OCI-M2 (cell line): ENCODE measurements around the gene MAGEB16.
A peak's percentile ranks its signal among the peaks of the same experiment; 100 is the strongest.

Experiments used
- DNase-seq: peaks from one replicate; lab custom pipeline; 2025; ENCODE audit not compliant: unreplicated experiment; lab: John Stamatoyannopoulos, UW

MAGEB16 gene

GRCh38 chrX:35798042-35798441 lies at the start of gene MAGEB16:
Gene MAGEB16, plus strand, starts transcription at chrX:35798342. Its CDS starts 3,855 bp downstream, at chrX:35802197.
- no peak for DNase-seq

GRCh38 chrX:35773958-35774564 lies 24.1 kb upstream of the MAGEB16 start:
- DNase-seq, result no peak

DNA sequence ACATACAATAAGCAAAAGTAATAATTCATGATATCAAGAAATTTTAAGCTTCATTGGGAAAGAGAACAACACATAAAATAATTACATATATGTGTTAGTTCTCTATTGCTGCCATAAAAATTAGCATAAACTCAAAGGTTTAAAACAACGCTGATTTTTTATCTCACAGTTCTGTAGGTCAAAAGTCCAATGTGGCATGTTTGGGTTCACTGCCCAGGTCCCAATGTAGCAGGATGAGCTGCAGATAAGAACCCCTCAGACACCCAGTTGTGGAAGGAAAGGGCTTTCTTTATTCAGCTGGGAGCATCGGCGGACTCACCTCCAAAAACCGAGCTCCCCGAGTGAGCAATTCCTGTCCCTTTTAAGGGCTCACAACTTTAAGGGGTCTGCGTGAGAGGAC lies 13.1 kb upstream of the MAGEB16 start:
- no peak for DNase-seq

GRCh38 chrX:35786271-35786670 lies 11.9 kb upstream of the MAGEB16 start:
- DNase-seq, result no peak

DNA sequence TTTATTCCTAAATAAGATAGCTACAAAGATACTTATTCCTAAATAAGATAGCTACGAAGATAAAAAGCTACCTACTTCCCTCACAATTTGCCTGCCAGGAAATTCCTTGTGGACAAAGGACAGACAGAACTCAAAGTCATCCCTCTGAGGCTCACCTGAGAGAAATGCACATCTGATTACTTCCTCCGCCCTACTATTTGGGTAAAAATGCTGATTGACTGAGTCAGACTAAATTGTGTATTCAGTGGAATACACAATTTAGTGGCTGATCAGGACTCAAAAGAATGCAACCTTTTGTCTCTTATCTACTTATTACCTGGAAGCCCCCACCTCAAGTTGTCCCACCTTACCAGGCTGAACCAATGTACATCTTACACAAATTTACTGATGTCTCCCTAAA lies 10.3 kb upstream of the MAGEB16 start:
- no peak for DNase-seq

- DNase-seq, result peak; percentile 77
Observed at GRCh38 chrX:35800474-35800873, 2.3 kb downstream of the MAGEB16 start.

- no peak for DNase-seq
Observed at GRCh38 chrX:35809781-35810180, 11.6 kb downstream of the MAGEB16 start.

DNA sequence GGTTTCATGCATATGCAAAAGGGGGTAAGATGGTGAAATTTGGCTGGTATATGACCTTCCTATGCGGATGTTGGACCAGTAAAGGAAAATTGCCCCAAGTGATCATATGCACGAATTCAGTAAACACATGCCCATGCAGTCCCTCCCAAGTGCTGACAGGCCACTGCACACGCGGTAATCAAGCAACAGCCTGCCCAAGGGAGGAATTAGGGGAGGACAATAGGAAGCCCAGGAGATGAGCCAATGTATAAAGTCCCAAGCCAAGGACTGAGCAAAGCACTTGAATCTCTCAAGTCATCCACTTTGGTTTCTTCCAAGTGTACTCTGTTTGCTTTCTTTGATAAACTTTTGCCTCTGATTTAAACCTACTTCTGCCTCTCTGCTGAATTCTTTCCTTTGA lies 21.1 kb downstream of the MAGEB16 start:
- DNase-seq, result no peak

- no peak for DNase-seq
Observed at GRCh38 chrX:35826503-35826902, 28.4 kb downstream of the MAGEB16 start.

DNA sequence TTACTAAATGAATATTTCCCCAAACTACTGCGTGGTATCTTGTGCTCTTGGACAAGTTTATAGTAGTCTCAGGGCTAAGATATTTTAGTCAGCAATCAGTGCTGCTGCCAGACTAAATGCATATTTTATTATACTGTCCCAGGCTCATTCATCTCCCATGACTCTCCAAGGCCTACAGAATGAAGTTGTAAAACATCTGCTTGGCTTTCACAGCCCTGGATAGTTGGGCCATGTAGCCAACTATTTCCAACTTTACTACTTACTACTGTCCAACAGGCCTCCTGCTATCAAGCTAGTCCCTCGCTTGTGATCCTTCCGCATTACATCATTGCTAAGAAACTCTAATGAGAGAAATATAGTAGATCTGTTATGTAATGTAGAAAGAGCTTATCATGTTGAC lies 31.4 kb downstream of the MAGEB16 start:
- DNase-seq, result no peak

DNA sequence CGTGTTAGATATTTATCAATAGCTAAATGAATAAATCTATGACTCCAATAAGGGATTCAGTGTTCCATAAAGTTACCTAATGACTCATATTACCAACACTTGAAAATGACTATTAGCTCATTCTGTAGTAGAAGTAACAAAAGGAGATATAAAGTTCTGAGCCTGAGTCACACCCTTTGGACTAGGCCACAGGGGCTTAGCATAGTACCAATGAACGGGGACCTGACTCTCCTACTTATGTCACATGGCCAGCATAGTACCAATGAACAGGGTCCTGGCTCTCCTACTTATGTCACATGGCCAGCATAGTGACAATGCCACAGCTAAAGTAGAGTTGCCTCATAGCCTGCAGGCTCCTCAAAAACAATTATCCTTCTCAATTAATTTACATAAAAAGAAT lies 43.7 kb downstream of the MAGEB16 start:
- DNase-seq, result no peak

DNA sequence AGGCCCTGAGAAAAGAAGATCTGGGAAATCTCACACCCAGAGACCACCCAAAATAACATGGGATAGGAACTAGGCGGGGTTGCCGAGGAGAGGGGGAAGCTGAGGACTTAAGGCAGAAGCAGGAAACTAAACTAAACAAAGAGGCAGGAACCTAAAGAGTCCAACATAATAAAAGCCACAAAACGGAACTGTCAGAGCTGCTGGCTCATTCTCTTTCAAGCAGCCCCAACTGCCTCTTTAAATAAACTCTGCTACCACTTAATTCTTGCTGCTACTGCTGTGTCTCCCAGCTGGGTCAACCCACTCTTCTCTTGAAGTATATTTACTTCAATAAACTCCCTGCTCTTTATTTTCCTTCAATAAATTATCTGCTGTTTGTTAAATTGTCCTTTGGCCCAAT lies 44.5 kb downstream of the MAGEB16 start:
- DNase-seq, result peak; percentile 46

DNA sequence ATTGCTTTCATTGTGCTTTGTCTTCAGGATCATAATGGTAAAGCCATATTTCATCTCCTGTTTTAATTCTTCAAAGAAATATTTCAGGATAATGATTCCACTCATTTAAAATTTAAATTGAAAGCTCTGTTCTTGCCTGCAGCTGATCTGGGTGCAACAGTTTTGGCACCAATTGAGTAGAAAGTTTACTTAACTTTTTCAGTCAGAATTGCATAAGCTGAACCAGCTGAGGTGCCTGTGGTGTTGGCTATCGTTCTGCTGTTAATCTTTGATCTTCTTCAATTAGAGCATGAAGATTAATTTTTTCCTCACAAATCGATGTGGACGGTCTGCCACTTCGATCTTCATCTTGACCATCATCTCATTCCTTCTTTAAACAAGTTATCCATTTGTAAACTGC lies 49.6 kb downstream of the MAGEB16 start:
- DNase-seq, result no peak
